GM19372 (cell line): Measurements from ENCODE around the gene LOXL3.

Experiments
- ATAC-seq: cut with Tn5 transposase; IDR thresholded peaks from one replicate; pipeline ENCODE4 v1.9.1; 2021; ENCODE audit warnings: mild to moderate bottlenecking, low read depth, moderate library complexity; ENCODE audit not compliant: unreplicated experiment

LOXL3 gene

GRCh38 chr2:74512744-74513604 is 40.8 kb downstream of the LOXL3 start:
- ATAC-seq, result no peak

GRCh38 chr2:74511104-74511989 is 42.4 kb downstream of the LOXL3 start:
- ATAC-seq, result no peak

GRCh38 chr2:74510272-74510671 is 43.5 kb downstream of the LOXL3 start:
- no peak for ATAC-seq

GRCh38 chr2:74507926-74508520 is 45.7 kb downstream of the LOXL3 start:
- peak; percentile 7 for ATAC-seq

- peak; percentile 91 for ATAC-seq
Observed at GRCh38 chr2:74507145-74507925, 46.4 kb downstream of the LOXL3 start, which contains the start of gene PCGF1. Gene PCGF1 (minus strand): TSS chr2:74507695. CDS start chr2:74507668, 27 bp downstream.

- ATAC-seq, result no peak
Observed at GRCh38 chr2:74505448-74506246, 48.1 kb downstream of the LOXL3 start.

- ATAC-seq, result no peak
Observed at GRCh38 chr2:74504591-74504990, 49.2 kb downstream of the LOXL3 start.

- no peak for ATAC-seq
Observed at GRCh38 chr2:74503506-74504475, 50.0 kb downstream of the LOXL3 start.

GRCh38 chr2:74502720-74503505 is 50.8 kb downstream of the LOXL3 start:
- ATAC-seq, result no peak

- no peak for ATAC-seq
Observed at GRCh38 chr2:74502147-74502719, 51.5 kb downstream of the LOXL3 start.

GRCh38 chr2:74501335-74502071 is 52.2 kb downstream of the LOXL3 start:
- no peak for ATAC-seq

- no peak for ATAC-seq
Observed at GRCh38 chr2:74500578-74500946, 53.2 kb downstream of the LOXL3 start.

- ATAC-seq, result no peak
Observed at GRCh38 chr2:74499940-74500577, 53.7 kb downstream of the LOXL3 start.

- ATAC-seq, result no peak
Observed at GRCh38 chr2:74499267-74499939, 54.3 kb downstream of the LOXL3 start, which contains the start of gene LBX2. Gene LBX2 (minus strand): TSS chr2:74499603. CDS start chr2:74499537, 66 bp downstream.

- no peak for ATAC-seq
Observed at GRCh38 chr2:74498500-74499266, 55.1 kb downstream of the LOXL3 start.
